ENCODE results near the gene CADPS.

CADPS gene

GRCh38 chr3:62436785-62437184 lies 438.4 kb downstream of the CADPS start:
- Histone ChIP-seq H3K9me3 (ENCODE audit: insufficient read depth, low read depth, low read length) (no peaks in the 10 kb centered on the region), H3K4me1 (ENCODE audit: insufficient read depth, low read length, poor library complexity, severe bottlenecking) (no peaks in the 10 kb centered on the region), H3F3A (ENCODE audit: low read depth) (no peaks in the 10 kb centered on the region), H3K36me3 (ENCODE audit: insufficient read depth, low read length) (no peaks in the 10 kb centered on the region), H3K9me2 (replicated peaks; ENCODE audit: low read depth, low read length) (no peaks in the 10 kb centered on the region), H2AFZ (ENCODE audit: low read length) (no peak overlapping the region), H3K27me3 (ENCODE audit: insufficient read depth, low read length, poor library complexity, severe bottlenecking) (peaks cover 15% of the 10 kb centered on the region), H3K9ac (ENCODE audit: low read depth, low read length, poor library complexity, severe bottlenecking) (no peak overlapping the region), H3K4me3 (ENCODE audit: low read length, poor library complexity, severe bottlenecking) (no peak overlapping the region), H3K4me2 (ENCODE audit: low read depth, low read length, poor library complexity, severe bottlenecking) (no peak overlapping the region), H4K20me1 (ENCODE audit: insufficient read depth, low read length, poor library complexity, severe bottlenecking) (no peaks in the 10 kb centered on the region), H3K79me2 (ENCODE audit: insufficient read depth, low read length) (no peaks in the 10 kb centered on the region)
- no peak for TF ChIP-seq CTCF (conservative IDR thresholded peaks at IDR 0.05; ENCODE audit: low read length)
- no peak for TF ChIP-seq EZH2phosphoT487 (IDR thresholded peaks at IDR 0.05; ENCODE audit: borderline replicate concordance)

- H3K4me2 ChIP-seq (ENCODE audit: low read depth, low read length, poor library complexity, severe bottlenecking): no peak overlapping the region
- no peaks in the 10 kb centered on the region for H3K9me2 ChIP-seq (replicated peaks; ENCODE audit: low read depth, low read length)
- TF ChIP-seq EZH2phosphoT487 (IDR thresholded peaks at IDR 0.05; ENCODE audit: borderline replicate concordance) (no peak), CTCF (conservative IDR thresholded peaks at IDR 0.05; ENCODE audit: low read length) (no peak)
- no peaks in the 10 kb centered on the region for H3F3A ChIP-seq (ENCODE audit: low read depth)
- no peaks in the 10 kb centered on the region for H3K9me3 ChIP-seq (ENCODE audit: insufficient read depth, low read depth, low read length)
- no peaks in the 10 kb centered on the region for H3K79me2 ChIP-seq (ENCODE audit: insufficient read depth, low read length)
- H3K4me3 ChIP-seq (ENCODE audit: low read length, poor library complexity, severe bottlenecking): no peak overlapping the region
- H3K36me3 ChIP-seq (ENCODE audit: insufficient read depth, low read length): no peaks in the 10 kb centered on the region
- H3K9ac ChIP-seq (ENCODE audit: low read depth, low read length, poor library complexity, severe bottlenecking): no peak overlapping the region
- H3K4me1 ChIP-seq (ENCODE audit: insufficient read depth, low read length, poor library complexity, severe bottlenecking): no peaks in the 10 kb centered on the region
- no peak overlapping the region for H2AFZ ChIP-seq (ENCODE audit: low read length)
- H4K20me1 ChIP-seq (ENCODE audit: insufficient read depth, low read length, poor library complexity, severe bottlenecking): no peaks in the 10 kb centered on the region
- peaks cover under 1% of the 10 kb centered on the region for H3K27me3 ChIP-seq (ENCODE audit: insufficient read depth, low read length, poor library complexity, severe bottlenecking)
These were observed 441.8 kb downstream of the CADPS start for GRCh38 chr3:62433396-62433795.

- Histone ChIP-seq H3F3A (ENCODE audit: low read depth) (no peaks in the 10 kb centered on the region), H3K9ac (ENCODE audit: low read depth, low read length, poor library complexity, severe bottlenecking) (no peak overlapping the region), H3K79me2 (ENCODE audit: insufficient read depth, low read length) (no peaks in the 10 kb centered on the region), H3K4me2 (ENCODE audit: low read depth, low read length, poor library complexity, severe bottlenecking) (no peak overlapping the region), H3K4me1 (ENCODE audit: insufficient read depth, low read length, poor library complexity, severe bottlenecking) (no peaks in the 10 kb centered on the region), H2AFZ (ENCODE audit: low read length) (no peak overlapping the region), H3K9me2 (replicated peaks; ENCODE audit: low read depth, low read length) (no peaks in the 10 kb centered on the region), H3K4me3 (ENCODE audit: low read length, poor library complexity, severe bottlenecking) (no peak overlapping the region), H3K9me3 (ENCODE audit: insufficient read depth, low read depth, low read length) (no peaks in the 10 kb centered on the region), H4K20me1 (ENCODE audit: insufficient read depth, low read length, poor library complexity, severe bottlenecking) (no peaks in the 10 kb centered on the region), H3K36me3 (ENCODE audit: insufficient read depth, low read length) (no peaks in the 10 kb centered on the region), H3K27me3 (ENCODE audit: insufficient read depth, low read length, poor library complexity, severe bottlenecking) (no peaks in the 10 kb centered on the region)
- TF ChIP-seq CTCF (conservative IDR thresholded peaks at IDR 0.05; ENCODE audit: low read length) (no peak), EZH2phosphoT487 (IDR thresholded peaks at IDR 0.05; ENCODE audit: borderline replicate concordance) (no peak)
These were observed 454.0 kb downstream of the CADPS start for GRCh38 chr3:62421207-62421606.

Data from Loucy (cell line).